ENCODE results near the gene SCG5. TPM values are rescaled to one million over a fixed set of nuclear protein-coding genes. Genes with fewer than 3 reads are reported as not detected.

The SCG5 gene
- total RNA-seq, 1 donor from 2014 or later = 18.2 TPM

DNA sequence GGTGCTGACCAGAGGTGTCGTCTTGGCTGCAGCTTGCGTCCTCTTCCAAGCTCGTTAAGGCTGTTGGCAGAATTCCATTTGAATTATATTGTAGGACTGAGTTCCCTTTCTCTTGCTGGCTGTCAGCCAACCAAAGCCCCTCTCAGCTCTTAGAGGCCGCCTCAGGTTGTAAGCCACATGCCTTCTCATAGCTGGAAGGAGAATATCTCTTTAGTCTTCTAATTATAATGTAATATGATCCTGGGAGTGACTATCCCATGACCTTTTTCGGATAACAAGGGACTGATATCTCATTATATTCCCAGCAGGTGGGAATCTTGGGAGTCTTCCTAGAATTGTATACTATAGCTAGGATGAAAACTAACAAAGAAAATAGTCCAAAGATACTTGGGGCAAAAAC, 4.8 kb downstream of the SCG5 start:
- Mint-ChIP-seq H3K27me3 (peaks cover 9% of the 10 kb centered on the region), H3K4me3 (ENCODE audit: low read depth) (no peak overlapping the region), H3K9me3 (ENCODE audit: low read depth) (no peaks in the 10 kb centered on the region), H3K4me1 (ENCODE audit: low read depth) (peaks cover 11% of the 10 kb centered on the region), H3K27ac (no peak overlapping the region), H3K36me3 (ENCODE audit: insufficient read depth) (no peaks in the 10 kb centered on the region)
- TF ChIP-seq, protein P1, sequence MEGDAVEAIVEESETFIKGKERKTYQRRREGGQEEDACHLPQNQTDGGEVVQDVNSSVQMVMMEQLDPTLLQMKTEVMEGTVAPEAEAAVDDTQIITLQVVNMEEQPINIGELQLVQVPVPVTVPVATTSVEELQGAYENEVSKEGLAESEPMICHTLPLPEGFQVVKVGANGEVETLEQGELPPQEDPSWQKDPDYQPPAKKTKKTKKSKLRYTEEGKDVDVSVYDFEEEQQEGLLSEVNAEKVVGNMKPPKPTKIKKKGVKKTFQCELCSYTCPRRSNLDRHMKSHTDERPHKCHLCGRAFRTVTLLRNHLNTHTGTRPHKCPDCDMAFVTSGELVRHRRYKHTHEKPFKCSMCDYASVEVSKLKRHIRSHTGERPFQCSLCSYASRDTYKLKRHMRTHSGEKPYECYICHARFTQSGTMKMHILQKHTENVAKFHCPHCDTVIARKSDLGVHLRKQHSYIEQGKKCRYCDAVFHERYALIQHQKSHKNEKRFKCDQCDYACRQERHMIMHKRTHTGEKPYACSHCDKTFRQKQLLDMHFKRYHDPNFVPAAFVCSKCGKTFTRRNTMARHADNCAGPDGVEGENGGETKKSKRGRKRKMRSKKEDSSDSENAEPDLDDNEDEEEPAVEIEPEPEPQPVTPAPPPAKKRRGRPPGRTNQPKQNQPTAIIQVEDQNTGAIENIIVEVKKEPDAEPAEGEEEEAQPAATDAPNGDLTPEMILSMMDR (IDR thresholded peaks at IDR 0.05; ENCODE audit: unreplicated experiment) = no peak
- no peak for DNase-seq (ENCODE audit: low spot score, unreplicated experiment)

DNA sequence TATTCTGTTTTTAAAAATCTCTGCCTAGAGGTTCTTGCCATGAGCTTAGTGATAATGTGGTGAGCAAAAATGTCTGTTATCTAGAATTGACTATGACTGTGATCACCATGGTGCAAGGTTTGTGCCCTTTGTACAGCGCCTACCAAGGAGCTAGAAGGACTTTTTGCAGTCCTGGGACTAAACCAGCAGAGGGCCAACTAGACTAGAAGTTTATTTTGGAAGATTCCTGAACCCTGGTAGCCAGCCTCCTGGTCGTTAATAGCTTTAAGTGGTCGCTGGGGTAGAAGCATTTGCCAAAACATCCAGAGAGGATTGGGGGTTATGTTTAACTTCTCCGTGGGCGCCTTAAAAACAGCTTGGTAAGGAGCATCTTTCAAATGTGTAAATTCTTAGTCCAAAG, 7.8 kb downstream of the SCG5 start:
- TF ChIP-seq, protein P1 (IDR thresholded peaks at IDR 0.05; ENCODE audit: unreplicated experiment) = peak; percentile 32
- no peak for DNase-seq (ENCODE audit: low spot score, unreplicated experiment)
- Mint-ChIP-seq H3K27me3 (no peaks in the 10 kb centered on the region), H3K4me3 (ENCODE audit: low read depth) (no peak overlapping the region), H3K36me3 (ENCODE audit: insufficient read depth) (no peaks in the 10 kb centered on the region), H3K4me1 (ENCODE audit: low read depth) (no peaks in the 10 kb centered on the region), H3K27ac (no peak overlapping the region), H3K9me3 (ENCODE audit: low read depth) (no peaks in the 10 kb centered on the region)

DNA sequence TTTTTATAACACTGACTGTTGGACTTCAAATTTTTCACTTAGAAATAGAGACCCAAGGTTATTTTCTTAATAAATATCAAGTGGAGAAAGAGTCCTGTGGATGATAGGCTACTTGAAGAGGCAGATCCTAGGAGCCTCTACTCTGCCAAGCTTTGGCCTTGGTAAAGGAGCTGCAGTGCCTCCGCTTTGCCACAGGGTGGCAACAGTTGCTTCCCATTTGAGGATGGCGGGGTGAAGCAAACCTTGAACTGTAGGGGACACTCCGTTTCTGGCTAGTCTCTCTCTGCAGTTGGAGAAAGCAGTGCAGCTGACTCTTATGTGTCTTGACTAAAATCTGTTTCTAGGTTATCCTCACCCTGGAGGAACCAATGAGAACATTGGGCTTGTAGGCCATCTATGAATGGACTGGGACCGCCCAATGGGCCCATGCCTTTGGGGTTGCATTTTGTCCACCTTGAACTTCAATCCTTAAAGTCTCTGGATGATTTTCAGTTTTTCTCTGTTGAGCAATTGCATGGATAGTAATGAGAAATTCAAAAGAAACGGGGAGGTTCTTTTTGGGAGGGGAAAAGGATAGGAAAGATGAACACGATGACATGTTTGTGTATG, 9.8 kb downstream of the SCG5 start:
- no peaks in the 10 kb centered on the region for H3K27me3 Mint-ChIP-seq

DNA sequence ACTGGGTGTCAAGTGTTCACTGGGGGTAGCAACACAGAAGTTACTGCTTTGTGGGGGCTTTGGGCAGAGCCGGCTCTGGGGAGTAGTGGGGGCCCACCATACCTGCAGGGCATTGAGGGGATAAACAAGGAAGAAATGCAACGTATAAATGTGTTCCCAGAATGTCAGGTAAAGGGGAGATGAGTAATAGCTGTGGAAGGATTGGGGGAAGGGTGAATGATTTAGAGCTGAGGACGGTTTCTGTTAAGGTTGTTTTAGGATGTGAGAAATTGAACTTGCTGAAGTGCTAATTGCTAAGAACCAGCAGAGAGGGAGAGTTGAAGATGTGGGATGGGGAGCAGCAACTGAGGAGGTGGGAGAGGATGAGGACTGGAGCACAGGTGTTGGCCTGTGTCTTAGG, 10.7 kb downstream of the SCG5 start:
- no peaks in the 10 kb centered on the region for H3K36me3 Mint-ChIP-seq (ENCODE audit: insufficient read depth)
- DNase-seq (ENCODE audit: low spot score, unreplicated experiment) = no peak
- no peaks in the 10 kb centered on the region for H3K4me1 Mint-ChIP-seq (ENCODE audit: low read depth)
- H3K4me3 Mint-ChIP-seq (ENCODE audit: low read depth) = no peak overlapping the region
- no peaks in the 10 kb centered on the region for H3K9me3 Mint-ChIP-seq (ENCODE audit: low read depth)
- no peak overlapping the region for H3K27ac Mint-ChIP-seq
- TF ChIP-seq, protein P1 (IDR thresholded peaks at IDR 0.05; ENCODE audit: unreplicated experiment) = no peak
- no peaks in the 10 kb centered on the region for H3K27me3 Mint-ChIP-seq

More for the DNA sequence above, 9.8 kb downstream of the SCG5 start:
- Mint-ChIP-seq H3K27ac (no peak overlapping the region), H3K9me3 (ENCODE audit: low read depth) (no peaks in the 10 kb centered on the region), H3K4me1 (ENCODE audit: low read depth) (no peaks in the 10 kb centered on the region), H3K36me3 (ENCODE audit: insufficient read depth) (no peaks in the 10 kb centered on the region), H3K4me3 (ENCODE audit: low read depth) (no peak overlapping the region)
- no peak for DNase-seq (ENCODE audit: low spot score, unreplicated experiment)
- TF ChIP-seq, protein P1 (IDR thresholded peaks at IDR 0.05; ENCODE audit: unreplicated experiment) = peak; percentile 70

DNA sequence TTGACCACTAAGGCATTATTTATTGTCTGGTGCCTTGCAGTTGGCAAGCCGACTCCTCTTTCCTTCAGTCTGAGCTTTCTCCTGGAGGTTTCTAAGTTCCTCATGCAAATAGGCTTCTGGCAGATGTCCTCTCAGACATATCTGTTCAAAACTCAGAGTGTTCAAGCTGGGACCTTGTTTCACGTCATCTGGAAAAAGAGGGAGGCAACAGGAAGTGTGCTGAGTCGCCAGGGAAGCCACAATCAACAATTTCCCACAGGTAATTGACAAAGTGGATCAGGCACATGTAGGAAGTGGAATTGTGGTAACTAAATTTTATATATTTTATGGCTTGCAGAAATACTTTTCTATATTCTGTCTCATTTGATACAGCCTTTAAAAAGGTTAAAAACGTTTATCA, 14.6 kb downstream of the SCG5 start:
- Mint-ChIP-seq H3K36me3 (ENCODE audit: insufficient read depth) (no peaks in the 10 kb centered on the region), H3K4me3 (ENCODE audit: low read depth) (no peak overlapping the region), H3K27me3 (no peaks in the 10 kb centered on the region), H3K9me3 (ENCODE audit: low read depth) (no peaks in the 10 kb centered on the region), H3K27ac (no peak overlapping the region), H3K4me1 (ENCODE audit: low read depth) (no peaks in the 10 kb centered on the region)
- TF ChIP-seq, protein P1 (IDR thresholded peaks at IDR 0.05; ENCODE audit: unreplicated experiment) = no peak
- no peak for DNase-seq (ENCODE audit: low spot score, unreplicated experiment)
